ENCODE data around the gene IPPK. TPM values are rescaled to one million over a fixed set of nuclear protein-coding genes. Genes with fewer than 3 reads are reported as not detected.

The IPPK gene
- total RNA-seq, 1 experiment from 2014 or later: 15.4 TPM

DNA sequence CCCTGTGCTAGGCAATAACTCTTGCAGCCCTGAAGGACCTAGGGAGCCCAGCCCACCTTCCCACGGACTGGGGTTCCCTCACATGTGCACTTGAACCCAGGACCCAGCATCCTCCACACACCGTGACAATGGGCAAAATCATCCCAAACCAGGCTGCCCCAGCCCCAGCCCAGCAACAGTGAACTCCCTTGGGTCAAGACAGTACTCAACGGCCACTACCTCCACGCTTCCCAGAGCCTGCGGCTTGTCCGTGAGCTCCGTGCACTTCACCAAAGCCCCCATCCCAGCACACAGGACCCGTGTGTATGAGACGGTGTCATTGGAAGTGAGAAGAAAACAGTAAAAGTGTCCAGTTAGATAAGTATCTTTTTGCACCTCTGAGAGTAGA, 55.8 kb downstream of the IPPK start:
- H3K79me2 ChIP-seq (ENCODE audit: insufficient read depth, low read length): no peaks in the 10 kb centered on the region
- H3K4me1 ChIP-seq (ENCODE audit: control insufficient read depth in 1 of 2, insufficient read depth in 2 of 2, low read length in 2 of 2): no peaks in the 10 kb centered on the region
- no peaks in the 10 kb centered on the region for H3K9me2 ChIP-seq (ENCODE audit: insufficient read depth)
- no peak overlapping the region for H3K9ac ChIP-seq (ENCODE audit: low read length)
- H3K4me3 ChIP-seq (replicated peaks in 1 of 2; ENCODE audit: low read depth in 1 of 2, low read length in 2 of 2): no peak overlapping the region
- no peaks in the 10 kb centered on the region for H3K9me3 ChIP-seq (ENCODE audit: control insufficient read depth in 1 of 2, insufficient read depth in 1 of 2, low read depth in 1 of 2, low read length in 2 of 2)
- no peaks in the 10 kb centered on the region for H4K20me1 ChIP-seq (ENCODE audit: insufficient read depth)
- BruUV-seq (replicated peaks): no TSS peak
- RAD21 ChIA-PET (ENCODE audit: low non-redundant PET in 1 of 2, low total read pairs in 2 of 2, uncharacterized antibody in 2 of 2, unreplicated experiment in 2 of 2): no interaction called here
- no peak overlapping the region for H2AFZ ChIP-seq (ENCODE audit: low read depth, low read length, poor library complexity, severe bottlenecking)
- CTCF ChIA-PET: no interaction called here
- no peak overlapping the region for H3K27ac ChIP-seq (ENCODE audit: low read depth, low read length)
- intact Hi-C loops (cut with micrococcal nuclease): no loop called here
- DNase-seq (ENCODE audit: low read depth, low spot score) (no peak), ATAC-seq (no peak)
- POLR2A ChIA-PET: no interaction called here
- TF ChIP-seq EGR1 (IDR thresholded peaks at IDR 0.05; ENCODE audit: low read depth): no peak
- TF ChIP-seq EZH2 (IDR thresholded peaks at IDR 0.05): no peak
- TF ChIP-seq, protein P1, sequence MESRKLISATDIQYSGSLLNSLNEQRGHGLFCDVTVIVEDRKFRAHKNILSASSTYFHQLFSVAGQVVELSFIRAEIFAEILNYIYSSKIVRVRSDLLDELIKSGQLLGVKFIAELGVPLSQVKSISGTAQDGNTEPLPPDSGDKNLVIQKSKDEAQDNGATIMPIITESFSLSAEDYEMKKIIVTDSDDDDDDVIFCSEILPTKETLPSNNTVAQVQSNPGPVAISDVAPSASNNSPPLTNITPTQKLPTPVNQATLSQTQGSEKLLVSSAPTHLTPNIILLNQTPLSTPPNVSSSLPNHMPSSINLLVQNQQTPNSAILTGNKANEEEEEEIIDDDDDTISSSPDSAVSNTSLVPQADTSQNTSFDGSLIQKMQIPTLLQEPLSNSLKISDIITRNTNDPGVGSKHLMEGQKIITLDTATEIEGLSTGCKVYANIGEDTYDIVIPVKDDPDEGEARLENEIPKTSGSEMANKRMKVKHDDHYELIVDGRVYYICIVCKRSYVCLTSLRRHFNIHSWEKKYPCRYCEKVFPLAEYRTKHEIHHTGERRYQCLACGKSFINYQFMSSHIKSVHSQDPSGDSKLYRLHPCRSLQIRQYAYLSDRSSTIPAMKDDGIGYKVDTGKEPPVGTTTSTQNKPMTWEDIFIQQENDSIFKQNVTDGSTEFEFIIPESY (IDR thresholded peaks at IDR 0.05; ENCODE audit: extremely low read depth, insufficient replicate concordance, low read length): no peak
- no peak for TF ChIP-seq SP1 (IDR thresholded peaks at IDR 0.05; ENCODE audit: low read depth)
- no peak for TF ChIP-seq JUND (IDR thresholded peaks at IDR 0.05)
- TF ChIP-seq, protein P2, sequence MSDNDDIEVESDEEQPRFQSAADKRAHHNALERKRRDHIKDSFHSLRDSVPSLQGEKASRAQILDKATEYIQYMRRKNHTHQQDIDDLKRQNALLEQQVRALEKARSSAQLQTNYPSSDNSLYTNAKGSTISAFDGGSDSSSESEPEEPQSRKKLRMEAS (IDR thresholded peaks at IDR 0.05): no peak
- TF ChIP-seq, protein P3, sequence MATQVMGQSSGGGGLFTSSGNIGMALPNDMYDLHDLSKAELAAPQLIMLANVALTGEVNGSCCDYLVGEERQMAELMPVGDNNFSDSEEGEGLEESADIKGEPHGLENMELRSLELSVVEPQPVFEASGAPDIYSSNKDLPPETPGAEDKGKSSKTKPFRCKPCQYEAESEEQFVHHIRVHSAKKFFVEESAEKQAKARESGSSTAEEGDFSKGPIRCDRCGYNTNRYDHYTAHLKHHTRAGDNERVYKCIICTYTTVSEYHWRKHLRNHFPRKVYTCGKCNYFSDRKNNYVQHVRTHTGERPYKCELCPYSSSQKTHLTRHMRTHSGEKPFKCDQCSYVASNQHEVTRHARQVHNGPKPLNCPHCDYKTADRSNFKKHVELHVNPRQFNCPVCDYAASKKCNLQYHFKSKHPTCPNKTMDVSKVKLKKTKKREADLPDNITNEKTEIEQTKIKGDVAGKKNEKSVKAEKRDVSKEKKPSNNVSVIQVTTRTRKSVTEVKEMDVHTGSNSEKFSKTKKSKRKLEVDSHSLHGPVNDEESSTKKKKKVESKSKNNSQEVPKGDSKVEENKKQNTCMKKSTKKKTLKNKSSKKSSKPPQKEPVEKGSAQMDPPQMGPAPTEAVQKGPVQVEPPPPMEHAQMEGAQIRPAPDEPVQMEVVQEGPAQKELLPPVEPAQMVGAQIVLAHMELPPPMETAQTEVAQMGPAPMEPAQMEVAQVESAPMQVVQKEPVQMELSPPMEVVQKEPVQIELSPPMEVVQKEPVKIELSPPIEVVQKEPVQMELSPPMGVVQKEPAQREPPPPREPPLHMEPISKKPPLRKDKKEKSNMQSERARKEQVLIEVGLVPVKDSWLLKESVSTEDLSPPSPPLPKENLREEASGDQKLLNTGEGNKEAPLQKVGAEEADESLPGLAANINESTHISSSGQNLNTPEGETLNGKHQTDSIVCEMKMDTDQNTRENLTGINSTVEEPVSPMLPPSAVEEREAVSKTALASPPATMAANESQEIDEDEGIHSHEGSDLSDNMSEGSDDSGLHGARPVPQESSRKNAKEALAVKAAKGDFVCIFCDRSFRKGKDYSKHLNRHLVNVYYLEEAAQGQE (IDR thresholded peaks at IDR 0.05; ENCODE audit: low read depth): no peak
- TF ChIP-seq ELF1 (IDR thresholded peaks at IDR 0.05; ENCODE audit: borderline replicate concordance, low read depth): no peak
- no peak for TF ChIP-seq POLR2AphosphoS5 (IDR thresholded peaks at IDR 0.05; ENCODE audit: low read depth, low read length)
- TF ChIP-seq TCF7L2 (IDR thresholded peaks at IDR 0.05; ENCODE audit: borderline replicate concordance, extremely low read depth, insufficient read depth, insufficient read length): no peak
- TF ChIP-seq CBX3 (IDR thresholded peaks at IDR 0.05; ENCODE audit: low read depth): no peak
- no peaks in the 10 kb centered on the region for H3K27me3 ChIP-seq (ENCODE audit: insufficient read depth, low read length)
- H3K4me2 ChIP-seq (ENCODE audit: low read length): no peak overlapping the region
- peaks cover 5 to 11% of the 10 kb centered on the region in 2 experiments; a peak in 3 of 4 replicates for H3K36me3 ChIP-seq (ENCODE audit: control insufficient read depth in 1 of 2, insufficient read depth in 2 of 2, low read length in 2 of 2)

All from HCT116 (cell line).